ENCODE data around the gene DENND4A.
"Not testable (repeated sequence)": the region's sequence is repeated elsewhere in the genome, so short reads cannot be mapped to it uniquely, and the experiment has no call there.

The DENND4A gene

DNA sequence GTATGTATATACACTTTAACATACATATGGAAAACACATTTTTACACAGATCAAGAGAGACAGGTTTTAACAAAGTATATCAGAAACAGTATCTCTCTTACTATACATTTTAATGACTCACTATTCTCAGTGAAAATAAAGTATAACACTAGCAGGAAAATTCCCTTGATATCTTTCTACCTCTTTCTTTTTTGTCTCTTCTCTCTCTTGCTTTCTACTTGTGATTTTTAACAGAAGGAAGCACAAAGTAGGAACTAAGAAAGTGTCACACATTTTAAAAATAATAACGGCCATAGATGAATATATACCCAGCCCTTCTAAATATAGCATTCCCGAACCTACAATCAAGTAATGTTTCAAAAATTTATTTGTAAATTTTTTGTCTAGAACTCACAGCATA, 4.8 kb downstream of the DENND4A start:
- no peak for DNase-seq

GRCh38 chr15:65785151-65785550, 6.9 kb downstream of the DENND4A start:
- DNase-seq = no peak

DNA sequence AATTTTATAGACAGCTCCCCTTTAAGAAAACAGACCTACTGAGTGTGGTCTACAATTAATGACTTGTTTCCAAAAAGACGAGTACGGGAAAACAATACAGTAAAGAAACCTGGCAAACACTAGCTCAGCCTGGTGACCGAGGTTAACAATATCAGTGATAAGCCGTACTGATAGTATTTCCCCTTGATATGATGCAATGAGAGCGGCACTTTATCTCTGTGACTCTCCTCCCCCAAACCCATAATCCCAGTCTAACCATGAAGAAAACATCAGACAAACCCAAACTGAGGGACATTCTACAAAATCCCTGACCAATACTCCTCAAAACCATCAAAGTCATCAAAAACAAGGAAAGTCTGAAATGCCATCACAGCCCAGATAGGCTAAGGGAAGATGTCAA, 8.2 kb downstream of the DENND4A start:
- DNase-seq = no peak

GRCh38 chr15:65782096-65782495, 10.0 kb downstream of the DENND4A start:
- no peak for DNase-seq

DNA sequence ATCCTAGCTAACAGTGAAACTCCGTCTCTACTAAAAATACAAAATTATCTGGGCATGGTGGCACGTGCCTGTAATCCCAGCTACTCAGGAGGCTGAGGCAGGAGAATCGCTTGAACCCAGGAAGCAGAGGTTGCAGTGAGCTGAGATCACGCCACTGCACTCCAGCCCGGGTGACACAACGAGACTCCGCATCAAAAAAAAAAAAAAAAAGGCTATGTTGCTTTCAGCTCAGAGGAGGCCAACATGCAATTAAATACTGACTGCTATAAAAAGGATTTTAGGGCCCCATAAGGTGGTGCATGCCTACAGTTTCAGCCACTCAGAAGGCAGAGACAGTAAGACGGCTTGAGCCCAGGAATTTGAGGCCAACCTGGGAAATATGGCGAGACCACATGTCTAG, 13.4 kb downstream of the DENND4A start:
- not testable (repeated sequence) for DNase-seq

GRCh38 chr15:65778269-65778668, 13.8 kb downstream of the DENND4A start:
- DNase-seq = no peak

DNA sequence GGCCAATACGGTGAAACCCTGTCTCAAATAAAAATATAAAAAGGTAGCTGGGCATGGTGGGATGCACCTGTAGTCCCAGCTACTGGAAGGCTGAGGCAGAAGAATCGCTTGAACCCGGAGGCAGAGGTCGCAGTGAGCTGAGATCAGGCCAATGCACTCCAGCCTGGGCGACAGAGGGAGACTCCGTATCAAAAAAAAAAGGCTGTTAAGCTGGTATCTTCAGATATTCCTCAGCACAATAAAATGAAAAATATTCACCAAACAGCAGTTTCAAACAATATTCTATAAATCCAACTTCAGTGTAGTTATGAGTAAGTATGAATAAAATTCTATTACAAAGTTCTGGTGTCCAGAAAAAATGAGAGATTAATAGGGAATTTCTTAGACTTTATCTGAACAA, 14.2 kb downstream of the DENND4A start:
- DNase-seq = no peak

DNA sequence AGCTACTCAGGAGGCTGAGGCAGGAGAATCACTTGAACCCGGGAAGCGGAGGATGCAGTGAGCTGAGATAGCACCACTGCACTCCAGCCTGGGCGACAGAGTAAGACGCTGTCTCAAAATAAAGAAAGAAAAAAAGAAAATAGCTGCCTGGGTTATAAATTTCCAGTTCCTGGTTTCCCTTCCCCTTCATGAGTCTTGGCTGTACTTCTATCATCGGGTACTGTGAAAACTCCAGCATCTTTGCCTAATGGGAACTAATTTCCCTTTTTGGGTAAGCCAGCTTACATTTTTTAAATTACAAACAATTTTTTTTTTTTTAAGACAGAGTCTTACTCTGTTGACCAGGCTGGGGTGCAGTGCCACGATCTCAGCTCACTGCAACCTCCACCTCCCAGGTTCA, 15.0 kb downstream of the DENND4A start:
- no peak for DNase-seq

DNA sequence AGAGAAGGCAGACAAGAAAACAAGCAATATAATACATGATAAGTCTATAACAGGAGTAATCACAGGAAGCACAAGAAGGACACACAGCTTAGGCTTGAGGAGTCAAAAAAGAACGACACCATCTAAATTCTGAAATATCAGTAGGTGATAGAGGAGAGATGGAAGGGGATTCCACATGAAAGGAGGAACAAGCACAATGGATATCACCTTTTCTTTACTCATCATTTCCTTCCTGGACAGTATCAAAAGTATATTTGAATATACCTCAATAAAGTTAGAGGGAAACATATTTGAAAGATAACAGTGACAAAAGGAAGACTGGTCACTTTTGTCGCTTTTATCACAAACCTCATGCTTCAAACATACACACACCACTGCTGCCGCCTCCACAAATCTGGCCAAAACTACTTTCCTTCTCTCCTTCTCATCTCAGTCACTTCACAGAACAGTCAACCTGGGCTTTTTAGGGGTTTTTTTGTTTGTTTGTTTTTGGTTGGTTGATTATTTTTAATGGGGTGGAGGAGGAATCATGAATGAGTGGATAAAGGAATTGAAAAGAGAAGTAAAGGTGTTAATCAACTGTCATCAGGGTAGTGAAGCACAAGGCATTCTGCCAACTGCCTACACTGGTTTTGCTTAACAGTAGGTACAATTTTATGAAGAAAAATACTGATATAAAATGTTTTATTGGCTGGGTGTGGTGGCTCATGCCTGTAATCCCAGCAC, 18.5 kb downstream of the DENND4A start:
- DNase-seq = no peak

GRCh38 chr15:65772930-65773329, 19.2 kb downstream of the DENND4A start:
- no peak for DNase-seq

DNA sequence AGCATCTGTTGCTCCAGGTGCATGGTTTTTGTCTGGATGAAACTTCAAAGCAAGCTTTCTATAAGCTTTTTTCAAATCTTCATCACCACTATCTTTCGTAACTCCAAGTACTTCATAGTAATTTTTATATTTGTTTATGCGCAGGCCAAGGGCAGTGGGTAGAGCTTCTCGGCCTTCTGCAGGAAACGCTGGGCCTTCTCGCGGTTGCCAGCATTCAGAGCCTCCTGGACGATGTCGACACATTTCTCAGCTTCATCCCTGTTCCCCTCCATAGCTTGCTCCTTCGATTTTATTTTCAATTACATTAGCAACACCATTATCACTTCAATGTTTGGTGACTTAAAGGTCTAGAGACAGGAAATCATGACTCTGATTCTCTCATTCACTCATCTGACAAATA, 20.2 kb downstream of the DENND4A start:
- no peak for DNase-seq

DNA sequence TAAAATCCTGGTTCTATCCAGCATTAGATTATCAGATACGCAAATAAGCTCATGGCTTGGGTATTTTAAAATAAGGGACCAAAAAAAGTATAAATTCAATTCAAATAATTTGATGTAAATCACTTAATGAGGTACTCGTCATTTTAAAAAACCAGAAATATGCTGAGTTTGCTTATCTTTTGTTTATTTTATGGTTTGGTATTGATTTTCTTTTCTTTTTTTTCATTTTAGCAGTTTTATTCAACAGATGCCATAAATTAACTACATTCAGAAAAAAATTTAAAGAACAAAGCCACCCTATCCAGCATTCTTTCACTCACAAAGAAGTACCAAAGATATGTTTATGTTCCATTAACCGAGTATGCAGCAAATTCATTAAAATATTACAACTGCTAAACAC, 22.6 kb downstream of the DENND4A start:
- DNase-seq = no peak

GRCh38 chr15:65767895-65768294, 24.2 kb downstream of the DENND4A start:
- DNase-seq = no peak

- no peak for DNase-seq
These were observed 24.9 kb downstream of the DENND4A start for GRCh38 chr15:65767264-65767595.

GRCh38 chr15:65766422-65767263, 25.4 kb downstream of the DENND4A start:
- no peak for DNase-seq

- DNase-seq = no peak
These were observed 27.0 kb downstream of the DENND4A start for GRCh38 chr15:65765106-65765505.

- DNase-seq = no peak
These were observed 28.9 kb downstream of the DENND4A start for GRCh38 chr15:65762914-65763787.

GRCh38 chr15:65762399-65762798, 29.7 kb downstream of the DENND4A start:
- no peak for DNase-seq

- DNase-seq = no peak
These were observed 30.7 kb downstream of the DENND4A start for GRCh38 chr15:65761210-65761926.

GRCh38 chr15:65759441-65759840, 32.7 kb downstream of the DENND4A start:
- DNase-seq = no peak

- no peak for DNase-seq
These were observed 33.9 kb downstream of the DENND4A start for GRCh38 chr15:65758242-65758641.

GRCh38 chr15:65757256-65757655, 34.8 kb downstream of the DENND4A start:
- DNase-seq = no peak

DNA sequence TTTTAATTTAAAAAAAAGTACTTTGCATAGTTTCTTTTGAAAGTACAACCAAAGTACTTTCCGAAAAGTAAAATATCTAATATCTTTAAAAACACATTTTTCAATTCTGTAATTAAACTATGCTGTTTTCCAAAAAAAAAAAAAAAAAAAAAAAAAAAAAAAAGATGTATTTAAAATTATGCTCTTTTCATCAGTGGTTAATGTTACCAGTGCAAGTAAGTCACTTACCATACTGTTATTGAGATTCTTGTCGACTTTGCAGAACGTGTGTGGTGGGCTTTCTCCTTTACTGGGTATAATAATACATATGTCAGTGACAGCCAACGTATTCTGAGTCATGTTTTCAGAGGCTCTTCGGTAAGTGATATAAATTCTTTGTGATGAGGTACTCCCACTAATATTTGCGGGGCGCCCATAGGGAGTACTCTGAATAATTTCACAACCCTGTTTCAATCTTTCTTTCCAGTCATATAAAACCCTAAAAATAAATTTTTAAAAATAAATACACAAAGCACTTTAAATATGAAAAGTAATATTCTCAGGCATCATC, 39.9 kb downstream of the DENND4A start:
- no peak for DNase-seq

All from NCI-H1105 treated with DMSO at 0.1 percent for 48 hours (cell line).